Germinal center (tissue), 1 donor: Measurements from ENCODE around the gene KRT6C.
"Not testable (repeated sequence)": the region's sequence is repeated elsewhere in the genome, so short reads cannot be mapped to it uniquely, and the experiment has no call there.

Experiments used
- DNase-seq: peaks from one replicate; pipeline ENCODE4 v3.0.0; 2012; ENCODE audit warnings: mixed read lengths, low spot score

KRT6C gene

DNA sequence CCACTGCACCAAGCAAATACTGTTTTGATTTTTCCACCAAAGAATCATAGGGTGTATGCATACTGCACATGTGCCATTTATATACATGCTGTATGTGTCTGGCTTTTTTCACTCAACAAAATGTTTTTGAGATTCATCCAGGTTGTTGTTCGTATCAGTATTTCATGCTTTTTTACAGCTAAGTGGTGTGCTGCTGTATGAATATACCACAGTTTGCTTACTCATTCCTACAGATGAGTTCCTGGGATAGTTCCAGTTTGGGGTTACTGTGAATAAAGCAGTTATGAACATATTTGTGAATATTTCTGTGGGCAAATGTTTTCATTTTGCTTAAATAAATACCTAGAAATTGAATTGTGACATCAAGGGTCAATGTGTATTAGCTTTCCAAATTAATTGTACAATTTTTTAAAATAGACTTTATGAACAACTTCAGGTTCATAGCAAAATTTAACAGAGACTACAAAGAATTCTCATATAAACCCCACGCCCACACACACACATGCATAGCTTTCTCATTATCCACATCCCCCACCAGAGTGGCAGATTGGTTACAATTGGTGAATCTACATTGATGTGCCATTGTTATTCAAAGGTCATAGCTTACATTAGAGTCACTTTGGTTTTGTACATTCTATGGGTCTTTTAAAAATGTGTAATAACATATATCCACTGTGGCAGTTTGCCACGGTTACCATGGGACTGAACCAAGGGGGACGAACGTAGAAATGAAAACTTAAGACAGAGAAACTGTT is 26.4 kb upstream of the KRT6C start:
- DNase-seq: no peak

DNA sequence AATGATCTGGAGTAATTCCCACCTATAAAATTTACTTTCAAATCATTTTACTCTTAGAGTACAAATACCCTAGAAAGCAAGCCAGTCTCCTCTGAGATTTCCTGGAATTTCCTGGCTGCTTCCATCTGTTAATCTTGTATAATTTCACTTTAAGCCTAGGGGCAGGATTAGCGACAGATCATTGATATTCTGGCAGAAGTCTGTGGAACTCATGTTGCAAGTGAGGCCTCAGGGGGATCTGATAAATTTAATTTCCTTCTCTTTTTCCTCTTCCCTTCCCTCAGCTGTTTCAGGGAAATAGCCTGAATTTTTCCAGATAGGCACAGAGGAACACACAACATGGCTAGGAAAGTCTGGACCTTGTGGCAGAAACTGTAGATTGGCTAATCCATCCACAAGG is 25.3 kb upstream of the KRT6C start:
- no peak for DNase-seq

GRCh38 chr12:52497975-52498374 is 24.4 kb upstream of the KRT6C start:
- DNase-seq: no peak

DNA sequence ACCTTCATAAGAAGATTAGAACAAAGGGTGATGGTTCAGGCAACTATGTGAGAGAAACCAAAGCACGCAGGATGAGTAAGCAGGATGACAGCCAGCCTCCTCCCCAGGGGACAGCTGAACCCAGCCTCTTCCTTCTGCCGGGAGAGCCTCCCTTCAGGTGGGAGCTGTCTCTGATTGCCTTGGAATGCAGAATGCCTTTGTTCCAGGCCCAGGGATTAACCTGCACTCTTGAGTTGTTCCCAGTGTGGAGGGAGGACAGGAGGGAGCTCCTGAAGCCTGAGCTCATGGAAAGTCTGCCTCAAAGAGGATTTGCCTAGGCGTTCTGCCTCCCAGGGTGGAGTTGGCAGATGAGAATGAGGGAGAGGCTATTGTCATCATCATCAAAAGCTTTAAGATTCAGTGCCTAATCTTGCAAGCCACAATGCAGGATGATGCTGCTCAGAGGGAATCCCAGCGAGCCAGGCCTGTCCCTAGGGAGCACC is 23.0 kb upstream of the KRT6C start:
- DNase-seq: no peak

DNA sequence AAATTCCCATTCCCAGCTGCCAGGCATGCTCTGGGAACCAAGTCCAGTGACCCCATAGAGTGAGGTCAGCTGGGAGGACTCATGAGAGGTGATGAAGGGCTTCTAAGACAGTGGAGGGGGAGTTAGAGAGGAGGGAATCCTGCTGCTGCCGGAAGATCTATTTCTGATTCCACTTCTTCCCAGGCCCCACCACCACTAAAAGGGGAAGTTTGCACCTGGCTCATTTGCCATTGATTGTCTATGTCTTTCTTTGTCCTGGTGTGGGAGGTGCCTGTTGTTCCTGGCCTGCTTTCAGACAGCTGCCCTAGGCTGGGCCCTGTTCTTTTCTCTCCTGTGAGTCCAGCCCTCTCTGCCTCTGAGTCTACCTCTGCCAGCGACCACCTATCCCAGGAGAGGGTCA is 22.4 kb upstream of the KRT6C start:
- DNase-seq: no peak

DNA sequence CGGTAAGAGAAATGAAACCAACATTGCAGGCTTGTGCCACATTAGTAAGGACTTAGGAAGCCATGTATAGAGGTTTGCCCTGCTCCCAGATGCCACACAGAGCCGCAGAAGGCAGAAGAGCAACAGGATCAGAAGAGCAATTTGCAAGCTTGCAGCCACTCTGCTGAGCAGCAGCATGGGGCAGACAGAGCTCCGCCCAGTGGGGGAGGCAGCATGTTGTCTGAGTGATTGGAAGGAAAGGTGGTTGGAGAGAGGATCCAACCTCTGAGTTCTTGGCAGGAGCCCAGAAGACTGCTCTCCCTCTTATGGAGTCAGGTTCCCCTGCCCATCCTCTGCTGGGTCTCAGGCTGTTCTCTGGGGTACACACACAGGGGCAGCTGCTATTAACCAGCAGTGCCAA is 21.8 kb upstream of the KRT6C start:
- DNase-seq: no peak

- DNase-seq: no peak
These were observed 20.9 kb upstream of the KRT6C start for GRCh38 chr12:52494518-52494917.

- no peak for DNase-seq
These were observed 20.5 kb upstream of the KRT6C start for GRCh38 chr12:52494100-52494499.

DNA sequence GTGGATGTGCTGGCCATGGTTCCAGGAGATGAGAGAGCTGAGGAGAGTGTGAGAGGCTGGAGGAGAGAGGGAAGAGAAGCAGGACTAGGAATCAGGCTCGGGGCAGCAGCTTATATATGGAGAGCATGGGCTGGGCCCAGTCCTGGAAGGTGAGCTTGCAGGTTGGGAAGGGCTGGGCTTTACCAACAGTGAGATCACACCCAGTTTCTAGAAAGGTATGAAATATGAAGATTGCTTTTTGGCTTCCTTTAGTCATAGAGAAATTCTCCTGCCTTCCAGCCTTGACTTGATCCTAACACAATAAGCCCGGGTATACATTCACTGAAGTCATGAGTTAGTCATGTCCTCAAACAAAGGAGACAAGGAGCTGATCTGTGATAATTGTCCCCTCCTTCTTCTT is 19.6 kb upstream of the KRT6C start, which contains the start of gene KRT6A:
Gene KRT6A, minus strand, starts transcription at position 86 of the 400 bp plus-strand sequence. Its CDS starts 69 bp downstream, at position 17.
- DNase-seq: no peak

- DNase-seq: not testable (repeated sequence)
These were observed 18.8 kb upstream of the KRT6C start for GRCh38 chr12:52492405-52492804.

DNA sequence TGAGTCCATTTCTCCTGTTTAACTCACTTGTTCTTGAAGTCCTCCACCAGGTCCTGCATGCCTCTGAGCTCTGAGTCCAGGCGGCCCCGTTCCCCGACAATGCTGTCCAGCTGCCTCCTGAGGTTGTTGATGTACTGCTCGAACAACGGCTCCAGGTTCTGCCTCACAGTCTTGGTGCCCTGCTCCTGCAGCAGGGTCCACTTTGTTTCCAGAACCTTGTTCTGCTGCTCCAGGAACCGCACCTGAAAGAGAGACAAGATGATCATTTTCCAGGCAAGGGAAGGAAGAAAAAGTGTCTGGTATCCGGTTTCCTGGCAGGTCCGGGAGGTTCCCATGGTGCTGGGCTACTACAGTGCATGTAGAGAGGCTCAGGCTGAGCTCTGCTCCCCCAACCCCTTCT is 17.9 kb upstream of the KRT6C start:
- not testable (repeated sequence) for DNase-seq

DNA sequence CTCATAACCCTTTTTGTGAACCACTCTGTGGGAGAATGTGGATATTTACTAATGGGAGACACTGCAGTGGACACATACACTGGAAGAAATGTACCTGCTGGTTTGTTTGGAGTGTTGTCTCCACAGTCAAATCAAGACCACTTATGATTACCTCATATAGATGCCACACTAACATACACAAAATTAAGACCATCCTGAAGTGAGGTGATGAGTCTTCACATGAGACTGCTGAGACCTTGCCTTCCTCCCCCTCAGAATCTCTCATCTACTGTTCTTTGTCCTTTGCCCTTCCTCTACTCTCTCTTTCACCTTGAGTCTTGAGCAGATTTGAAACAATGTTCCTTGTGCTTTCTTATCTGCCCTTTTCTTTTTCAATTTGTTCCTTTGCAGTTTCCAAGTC is 15.1 kb upstream of the KRT6C start:
- no peak for DNase-seq

DNA sequence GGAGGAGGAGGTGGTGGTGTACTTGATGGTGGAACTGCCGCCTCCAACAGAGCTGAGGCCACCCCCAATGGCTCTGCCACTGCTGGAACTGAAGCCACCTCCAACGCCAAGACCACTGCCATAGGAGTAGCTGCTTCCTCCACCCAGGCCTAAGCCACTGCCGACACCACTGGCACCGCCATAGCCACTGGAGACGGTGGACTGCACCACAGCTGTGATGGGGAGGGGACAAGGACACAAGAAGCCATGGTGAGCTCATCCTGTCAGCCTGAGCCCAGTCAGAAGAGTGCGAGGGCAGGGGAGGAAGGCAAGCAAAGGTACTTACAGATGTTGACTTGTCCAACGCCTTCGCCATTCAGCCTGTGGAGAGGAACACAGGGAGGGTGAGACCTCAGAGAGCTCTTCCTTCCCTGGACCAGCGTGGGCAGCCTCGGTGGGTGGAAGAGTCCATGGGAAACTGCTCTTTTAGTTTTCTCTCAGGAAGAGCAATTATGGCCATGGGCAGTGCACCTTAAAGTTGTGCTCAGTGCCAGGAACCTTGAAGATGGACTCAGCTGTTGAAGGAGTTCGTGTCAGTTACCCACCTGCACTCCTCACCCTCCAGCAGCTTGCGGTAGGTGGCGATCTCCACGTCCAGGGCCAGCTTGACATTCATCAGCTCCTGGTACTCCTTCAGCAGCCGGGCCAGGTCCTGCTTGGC is 14.3 kb upstream of the KRT6C start:
- not testable (repeated sequence) for DNase-seq

- DNase-seq: no peak
These were observed 13.6 kb upstream of the KRT6C start for GRCh38 chr12:52487211-52487610.

DNA sequence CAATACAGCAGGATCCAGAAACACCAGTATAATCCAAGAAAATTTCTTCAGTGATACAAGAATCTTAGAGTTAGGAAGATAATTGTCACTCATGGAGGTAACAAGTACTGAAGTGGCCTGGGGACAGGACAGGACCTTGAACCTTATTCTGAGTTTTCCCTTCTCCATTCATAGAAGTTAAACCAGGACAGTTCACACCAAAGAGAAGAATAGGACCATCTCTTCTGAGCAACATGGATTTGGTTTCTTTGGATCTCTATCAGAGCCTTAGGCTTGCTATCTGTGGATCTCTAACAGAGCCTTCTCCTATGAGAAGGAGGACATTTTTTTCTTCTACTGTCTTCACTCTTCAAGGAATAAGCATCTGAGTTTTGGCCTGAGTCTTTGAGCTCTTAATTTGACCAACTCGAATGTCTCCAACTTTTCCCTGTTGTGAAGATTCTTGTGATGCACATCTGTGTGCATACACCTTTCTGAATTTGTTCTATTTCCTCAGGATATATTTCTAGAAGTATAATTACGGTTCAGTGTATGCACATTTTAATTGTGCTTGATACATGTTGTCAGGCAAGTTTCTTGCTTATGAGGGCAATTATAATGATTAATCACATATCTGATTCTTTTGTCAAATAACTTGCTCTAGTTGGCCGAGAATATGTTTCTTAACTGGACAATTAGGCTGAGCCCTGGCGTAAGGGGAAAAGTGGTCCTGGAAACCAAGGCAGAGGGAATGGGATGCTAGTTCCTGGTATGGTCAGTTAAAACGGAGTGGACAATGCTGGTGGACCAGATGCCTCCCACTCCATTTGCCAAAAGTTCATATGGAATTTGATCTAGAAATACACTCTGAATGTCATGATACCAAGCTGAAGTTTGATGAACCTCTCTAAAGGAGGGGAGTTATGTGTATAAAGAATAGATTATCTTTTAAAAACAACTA is 12.8 kb upstream of the KRT6C start:
- DNase-seq: no peak

- no peak for DNase-seq
These were observed 6.5 kb upstream of the KRT6C start for GRCh38 chr12:52480073-52480472.

DNA sequence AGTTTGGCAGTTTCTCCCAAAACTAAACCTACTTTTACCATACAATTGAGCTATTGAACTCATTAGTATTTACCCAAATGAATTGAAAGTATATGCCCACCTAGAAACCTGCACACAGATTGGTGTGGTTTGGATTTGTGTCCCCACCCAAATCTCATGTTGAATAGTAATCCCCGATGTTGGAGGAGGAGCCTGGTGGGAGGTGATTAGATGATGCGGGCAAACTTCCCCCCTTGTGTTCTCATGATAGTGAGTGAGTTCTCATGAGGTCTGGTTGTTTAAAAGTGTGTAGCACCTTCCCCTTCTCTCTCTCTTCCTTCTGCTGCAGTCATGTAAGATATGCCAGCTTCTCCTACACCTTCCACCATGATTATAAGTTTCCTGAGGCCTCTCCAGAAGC is 4.0 kb upstream of the KRT6C start:
- DNase-seq: no peak

DNA sequence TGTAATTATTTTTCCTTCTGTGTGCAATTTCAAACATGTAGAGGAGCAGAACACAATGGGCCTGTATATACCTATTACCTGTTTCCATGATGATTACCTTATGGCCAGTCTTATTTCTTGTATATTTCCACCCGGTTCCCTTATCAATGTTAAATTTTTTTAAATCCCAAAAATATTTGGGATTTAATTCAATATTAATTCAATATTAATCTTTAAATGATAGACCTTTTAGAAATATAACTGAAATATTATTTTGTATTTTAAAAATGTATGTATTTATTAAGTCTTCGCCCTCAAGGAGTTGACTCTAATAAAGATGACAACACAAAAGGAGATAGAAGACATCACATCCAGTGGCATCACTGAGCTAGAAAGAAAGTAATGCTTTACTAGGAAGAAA is 607 bp upstream of the KRT6C start:
- no peak for DNase-seq

DNA sequence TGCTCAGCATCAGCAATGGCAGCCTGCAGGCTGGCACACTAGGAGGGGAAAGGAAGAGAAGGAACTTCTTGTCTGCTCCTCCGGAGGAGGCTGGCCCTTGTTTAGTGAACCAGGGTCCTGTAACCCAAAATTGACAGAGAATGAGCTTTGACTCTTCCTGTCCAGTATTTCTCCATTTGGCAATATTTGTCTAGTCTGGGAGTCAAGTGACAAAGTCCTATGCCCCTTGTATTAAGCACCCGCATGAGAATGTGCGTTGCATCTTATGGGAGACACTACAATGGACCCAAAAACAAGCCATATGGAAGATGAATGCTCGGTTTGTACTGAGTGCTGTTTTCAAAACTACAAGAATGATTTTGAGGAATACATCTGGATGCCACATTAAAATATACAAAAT is 3.8 kb downstream of the KRT6C start:
- no peak for DNase-seq

GRCh38 chr12:52464897-52465296 is 8.7 kb downstream of the KRT6C start:
- DNase-seq: no peak

- DNase-seq: no peak
These were observed 11.9 kb downstream of the KRT6C start for GRCh38 chr12:52461693-52462092.

GRCh38 chr12:52458861-52459260 is 14.7 kb downstream of the KRT6C start:
- DNase-seq: no peak
